Endothelial cell (in vitro differentiated cells): ENCODE results near the gene ARMS2. TPM values are rescaled to one million over a fixed set of nuclear protein-coding genes. Genes with fewer than 3 reads are reported as not detected.
A peak's percentile ranks its signal among the peaks of the same experiment; 100 is the strongest.

Experiments
- DNase-seq: peaks from one replicate; pipeline ENCODE4 v3.0.0; 2021; ENCODE audit warnings: low spot score
- H3K27ac Mint-ChIP-seq: one replicate; pipeline ENCODE4 v1.8.0; 2021; ENCODE audit warnings: mixed read lengths, inconsistent platforms; ENCODE audit not compliant: unreplicated experiment
- H3K27me3 Mint-ChIP-seq: one replicate; pipeline ENCODE4 v1.8.0; 2021; ENCODE audit warnings: mild to moderate bottlenecking, moderate library complexity, mixed read lengths, inconsistent platforms; ENCODE audit not compliant: unreplicated experiment
- H3K36me3 Mint-ChIP-seq: one replicate; pipeline ENCODE4 v1.8.0; 2021; ENCODE audit warnings: mild to moderate bottlenecking, low read depth, mixed read lengths, inconsistent platforms; ENCODE audit not compliant: unreplicated experiment
- H3K4me1 Mint-ChIP-seq: one replicate; pipeline ENCODE4 v1.8.0; 2021; ENCODE audit warnings: mild to moderate bottlenecking, mixed read lengths, inconsistent platforms; ENCODE audit not compliant: unreplicated experiment
- H3K4me3 Mint-ChIP-seq: one replicate; pipeline ENCODE4 v1.8.0; 2021; ENCODE audit warnings: mild to moderate bottlenecking, mixed read lengths, inconsistent platforms; ENCODE audit not compliant: unreplicated experiment
- H3K9me3 Mint-ChIP-seq: one replicate; pipeline ENCODE4 v1.8.0; 2021; ENCODE audit warnings: mixed read lengths, inconsistent platforms; ENCODE audit not compliant: unreplicated experiment
- long read RNA-seq: library from polyadenylated mRNA; unstranded; transcript quantifications from one replicate; pipeline ENCODE4 v2.0.0, GENCODE V29; 2020; ENCODE audit not compliant: unreplicated experiment
- total RNA-seq: library from RNA; stranded (reverse); fragmentation: NEBNext Ultra II Directional; extraction: Animal tissue kit (Norgen Biotek cat#: 25700); gene quantifications from one replicate; pipeline ENCODE4 v1.2.1, GENCODE V29; 2021; ENCODE audit not compliant: unreplicated experiment
- TF ChIP-seq, protein P1 (sequence below): fragments of 200-600 bp; sonication (generic); IDR thresholded peaks from one replicate; pipeline ENCODE4 v1.5.0; 2021; ENCODE audit warnings: antibody characterized with exemption; ENCODE audit not compliant: unreplicated experiment

Gene ARMS2, protein sequence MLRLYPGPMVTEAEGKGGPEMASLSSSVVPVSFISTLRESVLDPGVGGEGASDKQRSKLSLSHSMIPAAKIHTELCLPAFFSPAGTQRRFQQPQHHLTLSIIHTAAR
- total RNA-seq, result not detected
- long read RNA-seq, result 0 reads

DNA sequence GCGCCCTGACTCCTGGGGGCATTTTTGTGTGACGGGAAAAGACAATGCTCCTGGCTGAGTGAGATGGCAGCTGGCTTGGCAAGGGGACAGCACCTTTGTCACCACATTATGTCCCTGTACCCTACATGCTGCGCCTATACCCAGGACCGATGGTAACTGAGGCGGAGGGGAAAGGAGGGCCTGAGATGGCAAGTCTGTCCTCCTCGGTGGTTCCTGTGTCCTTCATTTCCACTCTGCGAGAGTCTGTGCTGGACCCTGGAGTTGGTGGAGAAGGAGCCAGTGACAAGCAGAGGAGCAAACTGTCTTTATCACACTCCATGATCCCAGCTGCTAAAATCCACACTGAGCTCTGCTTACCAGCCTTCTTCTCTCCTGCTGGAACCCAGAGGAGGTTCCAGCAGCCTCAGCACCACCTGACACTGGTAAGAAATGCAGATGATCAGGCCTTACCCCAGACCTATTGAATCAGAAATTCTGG lies at the start of gene ARMS2:
TSS of gene ARMS2 (plus strand) at position 51 of the 478 bp plus-strand sequence. CDS start at position 126, 75 bp downstream.
- TF ChIP-seq, protein P1, sequence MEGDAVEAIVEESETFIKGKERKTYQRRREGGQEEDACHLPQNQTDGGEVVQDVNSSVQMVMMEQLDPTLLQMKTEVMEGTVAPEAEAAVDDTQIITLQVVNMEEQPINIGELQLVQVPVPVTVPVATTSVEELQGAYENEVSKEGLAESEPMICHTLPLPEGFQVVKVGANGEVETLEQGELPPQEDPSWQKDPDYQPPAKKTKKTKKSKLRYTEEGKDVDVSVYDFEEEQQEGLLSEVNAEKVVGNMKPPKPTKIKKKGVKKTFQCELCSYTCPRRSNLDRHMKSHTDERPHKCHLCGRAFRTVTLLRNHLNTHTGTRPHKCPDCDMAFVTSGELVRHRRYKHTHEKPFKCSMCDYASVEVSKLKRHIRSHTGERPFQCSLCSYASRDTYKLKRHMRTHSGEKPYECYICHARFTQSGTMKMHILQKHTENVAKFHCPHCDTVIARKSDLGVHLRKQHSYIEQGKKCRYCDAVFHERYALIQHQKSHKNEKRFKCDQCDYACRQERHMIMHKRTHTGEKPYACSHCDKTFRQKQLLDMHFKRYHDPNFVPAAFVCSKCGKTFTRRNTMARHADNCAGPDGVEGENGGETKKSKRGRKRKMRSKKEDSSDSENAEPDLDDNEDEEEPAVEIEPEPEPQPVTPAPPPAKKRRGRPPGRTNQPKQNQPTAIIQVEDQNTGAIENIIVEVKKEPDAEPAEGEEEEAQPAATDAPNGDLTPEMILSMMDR, result no peak
- peaks cover 28% of the 10 kb centered on the region for H3K4me1 Mint-ChIP-seq

DNA sequence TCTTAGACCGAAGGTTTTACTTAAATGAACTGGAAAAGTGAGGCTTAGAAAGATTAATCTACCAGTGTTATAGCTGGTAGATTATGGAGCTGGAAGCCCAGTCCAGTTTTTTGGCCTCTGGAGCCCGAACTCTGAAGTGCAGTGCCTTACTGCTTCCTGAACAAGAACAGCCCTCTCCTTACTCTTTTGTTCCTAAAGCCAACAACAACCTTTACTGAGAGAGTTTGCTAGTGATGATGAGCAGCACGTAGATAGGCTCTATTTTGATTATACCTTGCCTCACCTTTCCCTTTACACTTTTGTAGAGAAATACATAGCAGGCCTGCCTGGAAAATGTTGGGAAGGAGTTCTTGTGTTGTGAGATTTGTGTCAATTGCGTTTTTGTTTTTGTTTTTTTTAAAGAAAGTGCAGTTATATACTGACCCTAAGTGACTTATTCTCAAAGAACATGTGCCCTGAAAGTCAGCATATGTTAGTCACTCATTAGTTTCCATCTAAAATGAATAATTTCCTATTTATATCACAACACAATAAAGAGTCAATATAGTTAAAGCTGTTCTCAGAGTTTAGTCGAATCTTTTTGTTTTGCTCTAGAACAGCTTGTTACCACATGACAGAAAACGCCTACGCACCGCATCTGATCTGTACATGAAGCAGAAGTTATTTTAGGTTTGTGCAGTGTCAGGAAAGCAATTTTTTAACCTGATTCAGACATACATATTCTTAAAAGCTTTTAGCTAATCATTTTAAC lies 46.9 kb upstream of the ARMS2 start:
- Mint-ChIP-seq H3K27me3 (peaks cover 2% of the 10 kb centered on the region), H3K4me1 (peaks cover 37% of the 10 kb centered on the region), H3K9me3 (no peaks in the 10 kb centered on the region), H3K36me3 (no peaks in the 10 kb centered on the region), H3K27ac (peak overlapping the region; percentile 4), H3K4me3 (no peak overlapping the region)
- TF ChIP-seq, protein P1, result no peak
- DNase-seq, result no peak

More for the DNA sequence above, at the start of gene ARMS2:
- Mint-ChIP-seq H3K9me3 (no peaks in the 10 kb centered on the region), H3K36me3 (no peaks in the 10 kb centered on the region), H3K27ac (no peak within 1 kb of the TSS), H3K4me3 (no peak within 1 kb of the TSS), H3K27me3 (peaks cover 2% of the 10 kb centered on the region)
- DNase-seq, result no peak

DNA sequence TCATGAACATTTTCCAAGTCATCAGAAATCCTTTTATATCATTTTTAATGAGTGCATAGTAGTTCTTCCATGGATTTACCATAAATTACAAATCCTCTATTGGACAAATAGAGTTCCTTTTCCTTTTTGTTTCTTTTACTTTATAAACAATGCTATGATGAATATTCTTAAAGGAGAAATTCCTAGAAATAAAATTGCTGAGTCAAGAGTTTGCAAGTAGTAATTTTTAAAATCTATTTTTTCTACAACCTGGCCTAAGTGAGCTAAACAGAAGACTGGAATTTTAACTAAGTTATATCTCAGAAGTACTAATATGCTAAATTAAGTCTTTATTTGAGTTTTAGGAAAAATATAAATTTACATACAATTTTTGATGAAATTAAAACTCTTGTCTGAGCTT lies 41.1 kb upstream of the ARMS2 start:
- H3K27me3 Mint-ChIP-seq, result peaks cover 3% of the 10 kb centered on the region
- TF ChIP-seq, protein P1, result no peak
- no peaks in the 10 kb centered on the region for H3K9me3 Mint-ChIP-seq
- H3K36me3 Mint-ChIP-seq, result peaks cover 4% of the 10 kb centered on the region
- H3K4me1 Mint-ChIP-seq, result peaks cover 14% of the 10 kb centered on the region
- H3K4me3 Mint-ChIP-seq, result no peak overlapping the region
- no peak overlapping the region for H3K27ac Mint-ChIP-seq
- no peak for DNase-seq

DNA sequence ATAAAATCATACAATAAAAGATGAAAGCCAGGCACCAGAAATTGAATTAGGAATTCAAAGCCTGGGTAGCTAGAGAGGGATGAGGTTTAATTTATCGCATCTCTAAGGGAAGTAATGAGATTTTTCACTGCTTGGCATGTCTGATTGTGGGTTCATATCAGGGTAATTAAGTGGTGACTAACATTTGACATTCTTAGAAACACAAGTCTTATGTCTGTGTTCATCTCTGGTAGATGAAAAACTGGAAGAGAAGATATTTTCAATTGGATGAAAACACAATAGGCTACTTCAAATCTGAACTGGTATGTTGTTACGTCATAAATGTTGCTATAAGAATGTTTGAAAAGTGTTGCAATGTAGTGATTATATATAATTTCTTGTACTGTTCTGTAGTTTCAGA lies 36.8 kb upstream of the ARMS2 start:
- Mint-ChIP-seq H3K4me1 (no peaks in the 10 kb centered on the region), H3K27ac (no peak overlapping the region), H3K36me3 (peaks cover 8% of the 10 kb centered on the region)

More for the DNA sequence above, 36.8 kb upstream of the ARMS2 start:
- H3K4me3 Mint-ChIP-seq, result no peak overlapping the region
- peaks cover 2% of the 10 kb centered on the region for H3K27me3 Mint-ChIP-seq
- DNase-seq, result no peak
- H3K9me3 Mint-ChIP-seq, result no peaks in the 10 kb centered on the region
- TF ChIP-seq, protein P1, result no peak
